ENCODE results near the gene FLII. TPM values are rescaled to one million over a fixed set of nuclear protein-coding genes. Genes with fewer than 3 reads are reported as not detected.

FLII gene
- total RNA-seq = 139 and 481 TPM in 2 replicates

DNA sequence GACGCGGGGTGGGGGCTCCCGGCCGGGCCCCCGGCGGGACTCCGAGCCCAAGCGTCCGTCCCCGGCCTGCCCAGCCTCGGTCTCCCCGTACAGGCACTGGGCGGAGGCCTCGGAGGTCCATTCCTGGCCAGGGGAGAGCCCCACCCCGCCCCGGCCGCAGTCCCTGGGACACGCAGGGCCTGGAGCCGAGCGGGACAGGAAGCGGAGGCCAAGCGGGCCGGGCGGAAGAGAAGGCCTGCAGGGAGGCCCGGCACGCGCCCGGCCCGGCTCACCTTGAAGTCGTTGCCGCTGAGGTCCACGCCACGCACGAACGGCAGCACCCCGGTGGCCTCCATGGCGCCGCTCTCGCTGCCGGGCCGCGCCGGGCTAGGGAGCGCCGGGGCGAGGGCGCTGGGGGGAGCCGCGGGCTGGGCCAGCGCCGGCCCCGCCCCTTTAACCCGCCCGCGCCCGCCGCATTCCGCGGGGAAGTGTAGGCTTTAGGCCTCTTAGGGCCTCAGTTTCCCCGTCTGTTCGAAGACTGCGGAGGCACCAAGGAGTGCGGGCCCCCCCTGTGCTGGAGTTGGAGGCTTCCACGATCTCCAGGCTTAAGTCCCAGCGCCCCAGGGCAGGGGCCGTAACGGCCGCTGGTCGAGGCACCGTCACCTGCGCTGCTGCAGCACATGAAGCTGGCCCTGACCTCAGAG lies at the start of gene FLII:
Gene FLII (minus strand): TSS at position 383 of the 683 bp plus-strand sequence. CDS start 48 bp downstream, at position 335.

DNA sequence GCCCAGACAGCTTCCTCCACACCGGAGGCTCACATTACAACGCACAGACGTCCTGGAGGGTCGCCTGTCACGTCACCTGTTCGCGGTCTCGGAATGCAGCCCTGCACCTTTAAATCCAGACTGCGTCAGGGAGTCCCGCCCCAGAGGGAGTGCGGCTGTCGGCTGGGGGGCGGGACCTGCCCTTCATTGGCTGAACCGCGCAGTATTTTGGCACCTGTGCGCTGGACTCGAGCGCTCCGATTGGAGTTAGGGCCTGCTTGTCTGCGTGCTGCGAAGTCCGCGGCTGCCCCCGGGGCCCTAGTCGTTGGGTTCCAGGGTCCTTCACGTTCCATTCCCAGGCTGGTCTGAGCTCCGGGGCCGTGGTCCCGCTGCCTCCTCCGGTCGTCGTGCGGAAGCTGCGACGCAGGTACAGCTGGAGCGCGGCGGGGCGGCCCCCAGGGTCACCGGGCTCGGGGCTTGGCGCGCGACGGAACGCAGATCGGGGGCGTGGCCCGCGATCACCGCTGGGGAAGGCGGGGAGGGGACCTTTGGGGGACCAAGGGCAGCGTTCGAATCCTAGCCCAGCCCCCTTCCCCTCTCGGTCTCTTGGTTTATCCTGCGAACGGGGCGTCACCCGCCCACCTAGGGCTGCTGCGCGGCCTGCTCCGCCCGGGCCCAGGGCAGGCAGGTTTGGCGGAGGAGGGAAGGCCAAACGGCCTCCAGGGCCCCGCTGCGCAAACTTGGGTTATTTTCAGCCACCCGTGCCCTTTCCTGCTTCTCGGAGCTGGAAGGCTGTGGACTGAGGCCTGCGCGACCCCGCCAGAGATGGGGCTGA lies 2.0 kb upstream of the FLII start, which contains the start of gene MIEF2:
Gene MIEF2 (plus strand): TSS at position 331 of the 814 bp plus-strand sequence. CDS start 2,059 bp downstream, outside the sequence.

DNA sequence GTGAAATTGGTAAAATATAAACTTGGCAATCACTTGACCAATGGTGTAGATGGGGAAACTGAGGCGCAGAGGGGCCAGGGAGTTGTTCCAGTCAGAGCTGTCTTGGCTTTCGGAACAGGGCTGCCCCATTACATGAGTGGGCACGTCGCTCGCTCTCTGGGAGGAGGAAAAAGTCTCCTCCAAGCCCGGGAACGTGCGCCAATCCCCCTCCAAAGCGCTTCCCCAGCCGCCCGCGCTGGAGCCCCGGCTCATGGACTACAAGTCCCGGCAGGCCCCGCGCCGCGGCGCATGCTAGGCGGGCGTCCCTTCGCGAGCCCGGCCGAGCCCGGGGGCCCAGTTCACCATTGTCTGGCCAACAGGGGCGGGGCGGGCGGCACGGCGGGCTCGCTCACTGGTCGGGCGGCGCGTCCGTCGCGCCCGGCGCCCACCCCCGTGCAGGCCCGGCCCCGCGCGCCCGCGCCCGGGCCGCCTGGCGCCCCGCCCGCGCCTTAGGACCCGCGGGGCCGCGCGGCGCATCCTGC lies 33.4 kb downstream of the FLII start, which contains the start of gene LLGL1:
Gene LLGL1 (plus strand): TSS at position 515 of the 521 bp plus-strand sequence. CDS start 48 bp downstream, outside the sequence.

Other genes with a start within 250 kb of the FLII start
- gene ATPAF2, start 219.6 kb downstream of the FLII start, total RNA-seq = 17.3 and 20.6 TPM in 2 replicates
- 6.8 and 7.9 TPM in 2 replicates for gene GID4, start 219.3 kb downstream of the FLII start, total RNA-seq
- gene DRG2, start 170.8 kb downstream of the FLII start, total RNA-seq = 33.4 and 48.9 TPM in 2 replicates
- gene MYO15A, start 150.0 kb downstream of the FLII start, total RNA-seq = 2.0 and 2.1 TPM in 2 replicates
- gene ALKBH5, start 74.9 kb downstream of the FLII start, total RNA-seq = 98.5 and 149 TPM in 2 replicates
- 50.0 and 51.0 TPM in 2 replicates for gene LLGL1, start 33.1 kb downstream of the FLII start, total RNA-seq
- 18.1 and 76.3 TPM in 2 replicates for gene MIEF2, start 1.9 kb upstream of the FLII start, total RNA-seq
- 29.1 and 42.1 TPM in 2 replicates for gene TOP3A, start 56.3 kb upstream of the FLII start, total RNA-seq
- gene SMCR8, start 56.6 kb upstream of the FLII start, total RNA-seq = 15.3 and 19.6 TPM in 2 replicates
- 2.0 and 8.5 TPM in 2 replicates for gene SHMT1, start 104.8 kb upstream of the FLII start, total RNA-seq
- 0.11 TPM in 1 of 2 replicates, not detected in the other for gene EVPLL, start 119.0 kb upstream of the FLII start, total RNA-seq
- gene LGALS9C, start 218.1 kb upstream of the FLII start, total RNA-seq = 0.98 TPM in 1 of 2 replicates, not detected in the other

Measured in placental epithelial cell (primary cell).